Non-pigmented ciliary epithelial cell (primary cell): ENCODE measurements around the gene SMARCD3.

Experiments
- DNase-seq: peaks from one replicate; pipeline ENCODE4 v3.0.0-alpha.2; 2010; ENCODE audit warnings: low read depth

Gene SMARCD3

DNA sequence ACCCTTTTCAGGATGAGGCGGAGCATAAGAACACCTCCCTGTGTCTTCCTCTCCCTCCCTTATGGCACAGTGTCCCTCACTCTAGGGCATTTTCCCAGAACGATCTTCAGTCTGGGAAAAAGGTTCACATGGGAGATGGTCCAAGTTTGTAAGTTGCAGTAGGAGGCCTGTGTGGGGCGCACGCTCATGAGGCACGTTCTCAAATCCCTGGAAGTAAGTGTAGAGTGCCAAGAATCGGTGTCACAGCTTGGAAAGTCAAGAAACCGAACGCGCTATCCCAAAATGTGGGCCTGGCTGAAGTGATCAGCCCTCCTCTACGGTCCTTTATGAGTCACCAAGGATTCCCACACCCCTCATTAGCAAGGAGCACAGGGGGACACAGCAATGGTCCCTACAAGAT is 23.9 kb upstream of the SMARCD3 start:
- no peak for DNase-seq

DNA sequence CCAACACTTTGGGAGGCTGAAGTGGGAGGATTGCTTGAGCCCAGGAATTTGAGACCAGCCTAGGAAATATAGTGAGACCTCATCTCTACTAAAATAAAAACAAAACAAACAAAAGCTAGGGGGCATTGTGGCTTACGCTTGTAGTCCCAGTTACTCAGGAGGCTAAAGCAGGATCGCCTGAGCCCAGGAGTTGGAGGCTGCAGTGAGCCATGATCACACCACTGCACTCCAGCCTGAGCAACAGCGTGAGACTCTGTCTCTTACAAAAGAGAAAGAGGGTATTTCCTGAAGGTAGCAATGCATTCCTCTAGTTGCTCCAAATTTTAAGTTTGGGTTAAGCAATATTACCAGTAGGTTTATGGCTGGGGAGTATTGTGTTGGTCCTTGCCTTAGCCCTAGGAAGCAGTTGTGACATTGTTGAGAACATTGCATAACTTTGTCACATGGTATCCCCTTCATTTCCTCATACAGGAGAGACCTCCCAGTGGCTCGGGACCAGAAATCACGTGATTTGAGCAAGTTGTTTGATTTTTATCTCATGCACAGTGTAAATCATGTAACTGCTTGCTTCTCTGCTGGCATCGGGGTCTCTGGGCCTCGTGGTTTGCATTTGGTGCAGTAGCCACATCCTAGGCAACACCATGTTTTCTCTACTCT is 23.3 kb upstream of the SMARCD3 start:
- DNase-seq: no peak

DNA sequence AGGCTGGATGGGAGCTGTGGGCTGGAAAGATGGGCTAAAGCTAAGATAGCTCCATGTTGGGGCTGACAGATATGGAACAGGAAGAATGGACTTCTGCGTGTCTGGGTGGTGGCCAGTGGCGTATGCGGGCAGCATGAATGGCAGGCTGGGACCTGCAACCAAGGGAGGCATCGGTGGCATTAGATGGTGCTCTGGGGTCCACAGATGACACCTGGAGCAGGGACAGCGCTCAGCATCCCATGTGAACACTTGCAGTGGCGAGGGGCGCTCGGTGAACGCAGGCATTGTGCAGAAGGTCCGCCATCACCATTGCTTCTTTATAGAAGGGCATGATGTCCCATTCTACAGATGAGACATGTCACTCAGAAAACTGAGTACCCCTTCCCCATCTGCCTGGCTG is 21.0 kb upstream of the SMARCD3 start:
- DNase-seq: no peak

DNA sequence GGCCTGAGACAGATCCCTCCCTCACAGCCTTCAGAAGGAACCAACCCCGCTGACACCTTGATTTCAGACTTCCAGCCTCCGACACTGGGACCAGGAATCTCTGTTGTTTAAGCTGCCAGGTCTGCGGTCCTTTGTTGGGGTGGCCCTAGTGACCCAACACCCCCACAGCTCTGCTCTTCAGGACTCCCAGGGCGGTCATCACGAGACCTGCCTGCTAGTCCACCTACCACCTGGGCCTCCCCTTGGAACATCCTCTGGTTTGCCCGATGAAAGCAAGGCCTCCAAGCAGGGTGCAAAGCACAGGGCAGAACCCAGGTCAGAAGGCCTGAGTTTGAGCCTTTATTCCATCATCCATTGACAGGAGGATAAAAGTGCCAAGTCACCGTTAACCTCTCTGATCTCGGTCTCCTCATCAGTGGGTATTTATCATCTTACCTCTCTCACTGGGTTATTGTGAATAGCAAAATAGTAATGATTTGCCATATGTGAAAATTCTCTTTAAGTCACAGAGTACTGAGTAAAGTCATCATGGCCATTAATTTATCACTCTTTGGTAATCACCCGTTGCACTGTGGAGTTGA is 16.9 kb upstream of the SMARCD3 start:
- no peak for DNase-seq

DNA sequence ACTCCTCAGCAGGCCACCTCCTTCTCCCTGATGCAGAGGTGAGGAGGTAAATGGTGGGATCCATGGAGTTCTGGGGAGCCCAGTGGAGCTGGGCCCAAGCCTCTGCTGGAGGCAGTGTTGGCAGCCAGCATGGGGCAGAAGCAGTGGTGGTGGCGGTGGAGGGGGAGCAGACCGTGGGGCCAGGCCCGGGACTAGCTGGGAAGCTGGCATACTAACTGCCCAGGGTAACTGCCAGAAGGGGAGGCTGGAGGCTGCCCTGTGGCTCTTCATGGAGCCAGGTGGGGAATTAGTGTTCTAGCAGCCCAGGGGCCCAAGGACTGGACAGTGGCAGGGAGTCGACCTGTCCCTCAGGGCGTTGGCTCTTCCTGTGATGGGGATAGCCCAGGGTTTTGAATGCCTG is 16.1 kb upstream of the SMARCD3 start:
- DNase-seq: no peak

DNA sequence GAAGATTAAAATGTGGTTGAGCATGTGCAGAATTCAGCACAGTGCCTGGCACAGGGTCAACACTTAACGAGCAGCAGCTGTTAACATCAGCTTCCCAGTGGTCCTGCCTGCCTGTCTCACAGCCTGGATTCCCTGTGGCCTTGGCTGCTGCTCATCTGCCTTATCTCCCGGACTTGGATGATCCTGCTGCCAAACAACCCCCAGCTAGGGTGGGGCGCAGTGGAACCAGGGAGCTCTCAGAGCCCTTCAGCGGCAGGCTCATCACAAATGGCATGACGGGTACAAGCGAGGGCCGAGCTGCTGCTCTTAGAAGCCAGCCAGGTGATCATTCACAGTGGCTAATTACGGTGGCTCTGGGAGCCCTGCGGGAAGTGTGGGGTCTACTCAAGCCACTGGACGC is 13.0 kb upstream of the SMARCD3 start:
- DNase-seq: no peak

DNA sequence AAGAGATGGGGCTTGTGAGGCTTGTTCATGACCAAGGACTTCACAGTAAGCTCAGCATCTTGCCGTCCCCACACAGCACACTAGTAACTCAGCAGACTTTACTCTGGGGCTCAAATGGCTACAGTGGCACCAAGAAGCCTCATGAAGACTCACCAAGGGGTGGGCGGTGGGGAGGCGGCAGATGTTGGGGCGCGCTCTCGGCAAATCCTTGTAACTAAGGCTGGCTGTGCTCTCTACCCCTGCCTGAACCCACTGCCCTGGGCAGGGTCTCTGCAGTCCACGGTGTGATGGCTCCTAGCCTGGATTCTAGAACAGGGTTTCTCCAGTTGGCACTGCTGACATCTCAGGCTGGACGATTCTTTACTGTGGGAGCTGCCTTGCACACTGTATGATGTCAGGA is 12.4 kb upstream of the SMARCD3 start:
- no peak for DNase-seq

DNA sequence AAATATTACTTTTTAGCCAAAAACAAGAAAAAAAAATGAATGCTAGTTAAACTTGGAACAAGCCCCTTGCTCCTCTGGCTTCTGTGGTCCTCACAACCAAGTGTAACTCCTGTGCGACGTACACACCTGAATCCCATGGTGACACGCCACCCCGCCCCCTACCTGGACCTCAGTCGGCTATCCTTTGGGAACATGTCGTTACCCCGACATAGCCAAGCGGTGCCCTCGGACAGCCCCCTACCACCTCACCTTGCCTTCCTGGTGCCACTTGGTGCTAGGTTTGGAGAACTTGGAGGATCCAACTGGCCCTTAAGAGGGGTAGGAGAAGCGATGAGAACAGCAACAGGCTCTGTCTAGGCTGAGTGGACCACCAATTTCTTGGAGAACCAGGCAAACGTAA is 12.0 kb upstream of the SMARCD3 start:
- no peak for DNase-seq

DNA sequence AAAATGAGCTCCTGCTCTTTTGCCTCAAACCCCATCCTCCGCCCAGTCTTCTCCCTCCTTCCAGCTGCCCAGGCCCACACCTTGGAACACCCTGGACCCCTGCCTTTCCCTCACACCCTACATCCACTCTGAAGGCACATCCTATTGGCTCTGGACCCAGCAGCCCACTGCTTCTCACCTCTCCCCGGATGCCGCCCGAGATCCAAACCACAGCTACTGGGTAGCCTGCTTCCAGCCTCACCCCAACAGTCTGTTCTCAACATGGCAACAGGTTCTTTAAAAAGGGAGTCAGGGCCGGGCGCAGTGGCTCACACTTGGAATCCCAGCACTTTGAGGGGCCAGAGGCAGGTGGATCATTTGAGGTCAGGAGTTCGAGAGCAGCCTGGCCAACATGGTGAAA is 9.5 kb upstream of the SMARCD3 start:
- DNase-seq: no peak

DNA sequence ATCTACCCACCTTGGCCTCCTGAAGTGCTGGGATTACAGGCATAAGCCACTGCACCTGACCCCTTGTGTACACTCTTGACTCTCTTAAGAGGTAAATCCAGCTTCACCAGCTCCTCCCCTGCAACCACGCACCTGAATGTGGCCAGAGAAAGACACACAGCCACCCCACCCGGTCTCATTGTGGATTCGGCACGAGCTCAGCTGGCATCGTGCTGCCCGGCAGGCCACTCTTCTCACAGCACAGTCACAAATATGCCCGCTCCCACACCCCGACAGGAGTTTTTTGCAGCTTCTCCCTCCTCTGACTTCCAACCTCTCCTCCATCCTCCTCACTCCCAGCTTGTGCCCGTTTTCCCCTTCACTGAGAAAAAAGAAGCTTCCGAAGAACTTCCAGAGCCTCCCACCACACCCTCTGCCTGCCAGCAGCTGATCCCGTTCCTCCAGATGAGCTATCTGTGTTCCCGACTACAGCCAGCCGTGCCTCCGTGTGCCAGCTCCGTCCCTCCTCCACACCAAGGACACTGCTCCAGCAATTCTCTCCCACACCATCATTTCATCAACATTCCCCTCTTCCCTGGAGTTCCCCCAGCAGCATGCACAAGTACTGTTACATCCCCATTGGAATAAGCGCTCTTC is 8.0 kb upstream of the SMARCD3 start:
- no peak for DNase-seq

DNA sequence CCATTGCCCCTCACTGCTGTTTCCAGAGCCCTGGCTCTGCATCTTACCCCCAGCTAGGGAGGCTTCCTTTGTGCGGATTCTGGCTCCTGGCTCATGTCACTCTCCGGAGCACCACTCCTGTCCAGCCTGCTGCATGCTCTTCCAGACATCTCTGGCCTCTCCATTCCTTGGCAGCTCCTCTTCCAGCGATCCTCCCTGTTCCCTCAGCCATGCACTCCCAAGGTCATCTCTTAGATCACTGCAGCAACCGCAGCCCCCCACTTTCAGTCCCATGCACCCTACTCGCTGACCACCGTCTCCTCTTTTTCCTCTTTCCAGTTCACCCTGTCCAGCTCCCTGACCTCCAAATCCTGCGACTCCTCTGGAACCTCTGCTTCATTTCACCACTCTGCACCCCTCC is 6.9 kb upstream of the SMARCD3 start:
- no peak for DNase-seq

DNA sequence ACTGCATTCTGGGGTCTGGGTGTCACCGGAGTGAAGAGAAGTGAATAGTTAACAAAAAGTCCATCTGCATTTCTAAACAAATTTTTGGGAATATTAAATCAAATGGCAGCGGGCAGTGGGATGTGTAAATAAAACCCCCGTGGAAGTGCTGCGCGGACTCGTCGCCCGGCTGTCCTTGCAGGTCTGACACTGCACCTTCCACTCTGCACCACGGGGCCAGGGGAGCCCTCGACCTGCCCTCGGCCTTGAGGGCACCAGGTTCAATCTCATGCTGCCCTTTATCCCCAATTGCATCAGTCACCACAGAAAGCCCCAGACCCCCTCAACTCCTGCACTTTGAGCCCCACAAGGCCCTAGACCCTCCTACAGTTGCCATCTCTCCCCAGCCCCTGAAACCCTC is 6.4 kb upstream of the SMARCD3 start:
- DNase-seq: no peak

DNA sequence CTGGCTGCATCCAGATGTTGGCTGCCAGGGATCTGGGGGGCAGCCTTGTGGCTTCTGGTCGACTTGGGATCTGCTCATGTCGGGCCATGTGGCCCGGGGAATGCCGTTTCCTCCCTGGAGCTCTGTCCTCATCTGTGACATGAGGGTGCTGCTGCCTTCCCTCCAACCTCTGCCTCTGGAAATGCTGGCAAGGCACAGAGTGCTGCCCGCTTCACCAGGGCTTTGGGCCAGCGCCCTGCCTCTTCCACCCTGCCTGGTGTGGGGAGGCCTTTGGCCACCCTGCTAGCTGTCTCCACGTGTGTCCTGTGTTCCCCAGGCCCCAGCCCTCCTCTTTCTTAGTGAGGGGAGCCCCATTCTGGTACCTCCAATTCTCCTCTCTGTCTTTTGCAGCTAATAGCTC is 5.8 kb upstream of the SMARCD3 start:
- no peak for DNase-seq

DNA sequence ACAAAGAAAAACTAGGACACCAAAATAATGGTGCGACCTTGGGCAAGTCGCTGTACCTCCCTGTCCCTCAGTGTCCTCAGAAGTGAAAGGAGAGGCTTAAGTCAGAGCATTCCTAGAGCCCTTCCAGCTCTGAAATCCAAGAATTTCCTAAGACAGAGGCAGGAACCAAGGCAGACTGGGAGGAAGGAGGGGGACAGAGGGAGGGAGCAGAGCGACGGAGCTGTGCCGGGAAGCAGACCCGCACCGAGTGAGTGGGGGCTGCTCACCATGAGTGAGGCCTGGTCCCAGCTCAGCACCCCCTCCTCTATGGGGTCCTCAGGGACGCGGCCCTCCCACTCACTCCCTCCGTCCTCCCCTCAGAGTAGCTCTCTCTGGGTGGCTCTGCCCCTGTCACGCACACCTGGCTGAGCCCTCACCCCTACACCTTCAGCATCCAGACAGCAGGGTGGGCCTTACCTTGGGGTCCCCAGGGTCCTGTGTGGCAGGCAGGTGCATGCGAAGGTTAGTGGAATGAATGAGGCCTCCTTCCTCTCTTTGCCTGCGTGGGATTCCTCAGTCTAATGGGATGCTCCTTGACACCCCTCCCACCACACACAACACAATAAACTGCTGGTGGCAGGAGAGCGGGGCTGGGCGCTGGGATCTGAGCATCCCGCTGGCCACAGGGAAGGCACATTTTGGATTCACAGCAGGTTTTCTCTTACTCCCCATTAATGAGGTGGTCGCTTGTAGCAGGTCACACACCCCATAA is 4.6 kb upstream of the SMARCD3 start:
- DNase-seq: no peak

DNA sequence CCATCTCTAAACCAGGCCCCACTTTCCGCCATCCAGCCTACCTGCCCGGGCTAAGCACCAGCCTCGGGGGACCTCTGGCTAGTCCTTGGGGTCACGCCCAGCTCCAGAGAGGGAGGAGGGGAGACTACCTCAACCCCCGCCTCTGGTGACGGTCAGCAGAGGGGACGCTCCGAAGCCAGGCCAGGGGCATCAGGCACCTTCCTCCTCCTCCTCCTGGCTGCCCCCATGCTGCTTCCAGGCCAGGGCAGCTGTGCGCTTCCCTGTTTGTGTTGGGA is 4.0 kb upstream of the SMARCD3 start:
- no peak for DNase-seq

DNA sequence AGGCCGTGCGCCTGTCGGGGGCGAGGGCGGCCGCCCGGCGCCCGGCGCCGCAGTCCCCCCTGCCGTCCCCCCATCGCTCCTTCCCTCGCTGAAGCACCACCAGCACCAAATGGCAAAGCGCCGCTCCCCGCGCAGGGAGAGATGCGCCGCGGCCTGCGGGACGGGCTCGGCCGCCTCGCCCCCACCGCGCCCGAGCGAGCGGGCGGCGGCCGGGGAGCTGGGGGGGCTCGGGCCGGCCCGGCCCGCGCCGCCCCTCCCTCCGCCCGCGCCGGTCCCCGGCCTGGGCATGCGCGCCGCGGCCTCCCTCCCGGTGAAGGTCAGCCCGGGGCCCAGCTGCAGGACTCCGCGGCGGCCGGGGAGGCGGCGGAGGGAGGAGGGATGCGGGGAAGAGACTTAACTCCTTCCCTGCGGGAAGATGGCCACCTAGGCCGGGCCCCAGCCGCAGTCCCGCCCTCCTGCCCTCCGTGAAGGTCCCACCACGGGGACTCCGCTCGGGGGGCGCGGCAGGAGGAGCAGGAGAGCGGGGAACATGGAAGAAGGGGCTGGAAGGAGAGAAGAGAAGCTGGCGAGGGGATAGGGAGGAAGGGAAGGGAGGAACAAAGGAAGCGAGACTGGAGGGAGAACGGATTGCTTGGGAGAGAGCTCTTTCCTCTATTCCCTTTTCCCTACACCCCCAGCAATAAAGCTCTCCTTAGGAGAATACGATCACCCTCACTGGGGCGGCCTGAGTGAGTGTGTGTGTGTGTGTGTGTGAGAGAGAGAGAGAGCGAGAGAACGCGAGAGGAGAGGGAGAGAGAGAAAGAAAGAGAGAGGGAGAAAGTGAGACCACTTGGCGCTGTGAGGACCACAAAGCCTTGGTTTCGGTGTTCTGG is 3.4 kb upstream of the SMARCD3 start:
- DNase-seq: no peak

DNA sequence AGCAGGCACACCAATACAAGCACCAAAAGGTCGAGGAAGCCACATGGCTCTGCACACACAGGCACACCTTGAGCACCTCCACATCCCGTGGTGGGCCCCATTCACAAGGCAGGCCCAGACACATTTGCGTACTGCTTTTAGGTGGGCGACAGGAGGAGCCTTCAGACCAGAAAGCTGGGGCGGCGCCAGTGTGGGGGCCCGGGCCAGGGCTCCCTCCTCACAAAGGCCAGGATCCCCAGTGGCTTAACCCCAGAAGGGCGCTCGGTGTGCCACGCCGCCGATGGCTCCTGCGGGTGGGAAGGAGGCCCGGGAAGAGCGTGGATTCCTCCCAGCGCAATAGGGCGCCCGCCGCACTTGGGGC is 2.8 kb upstream of the SMARCD3 start:
- no peak for DNase-seq

DNA sequence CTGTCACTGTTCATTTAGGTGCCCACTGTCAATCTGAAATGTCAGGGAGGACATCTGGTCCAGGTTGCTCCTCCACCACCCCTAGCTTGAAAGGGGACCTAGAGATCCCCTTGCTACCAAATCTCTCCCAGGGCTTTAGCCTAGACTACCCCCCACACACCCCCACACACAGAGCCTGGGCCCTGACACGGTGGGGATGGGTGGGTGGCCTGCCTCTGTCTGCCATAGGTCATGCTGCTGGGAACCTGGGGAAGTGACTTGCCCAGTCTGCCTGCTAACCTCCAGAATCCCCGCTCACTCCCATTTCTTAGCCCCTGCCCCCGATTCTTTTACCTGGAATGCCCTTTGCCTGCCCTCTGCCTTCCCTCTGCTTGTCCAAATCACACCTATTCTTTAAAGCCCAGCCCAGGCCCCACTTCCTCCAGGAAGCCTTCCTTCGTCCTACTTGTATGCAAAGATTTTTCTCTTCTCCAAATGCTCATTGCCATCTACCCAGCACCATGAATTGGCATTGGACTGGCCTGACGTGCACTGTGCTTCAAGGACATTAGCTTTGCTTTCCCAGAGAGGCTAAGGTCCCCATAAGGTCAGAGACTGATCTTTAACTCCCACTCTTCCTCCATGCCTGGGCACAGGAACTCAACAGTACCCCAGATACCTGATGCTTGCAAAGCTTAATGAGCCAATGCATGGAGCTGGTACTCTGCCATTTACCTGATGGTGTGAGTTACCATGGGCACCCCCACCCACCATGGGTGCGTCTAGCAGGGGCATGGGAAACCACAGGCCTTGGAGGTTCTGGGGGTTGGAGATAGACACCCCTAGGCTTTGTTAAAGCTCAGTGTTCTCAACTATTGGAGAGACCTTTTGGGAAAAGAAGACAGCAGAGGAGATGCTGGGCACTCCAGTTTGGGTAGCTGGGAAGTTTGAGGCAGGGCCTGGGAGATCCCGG is 2.0 kb upstream of the SMARCD3 start:
- no peak for DNase-seq

DNA sequence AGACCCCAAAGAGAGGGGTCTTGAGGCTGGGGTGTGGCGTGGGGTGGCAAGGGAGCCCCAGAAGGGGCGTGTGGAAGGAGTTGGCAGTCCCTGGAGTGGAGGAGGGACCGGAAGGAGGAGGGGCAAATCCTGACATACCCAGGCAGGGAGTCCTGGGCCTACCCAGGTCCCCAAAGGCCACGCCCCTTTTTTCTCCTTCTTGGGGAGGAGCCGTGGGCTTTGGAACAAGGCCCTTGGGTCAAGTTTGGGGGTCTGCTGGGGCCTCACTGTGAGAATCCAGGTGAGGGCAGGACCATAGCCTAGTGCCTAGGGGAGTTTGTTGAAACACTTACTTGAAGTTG is 1.2 kb upstream of the SMARCD3 start:
- DNase-seq: no peak

DNA sequence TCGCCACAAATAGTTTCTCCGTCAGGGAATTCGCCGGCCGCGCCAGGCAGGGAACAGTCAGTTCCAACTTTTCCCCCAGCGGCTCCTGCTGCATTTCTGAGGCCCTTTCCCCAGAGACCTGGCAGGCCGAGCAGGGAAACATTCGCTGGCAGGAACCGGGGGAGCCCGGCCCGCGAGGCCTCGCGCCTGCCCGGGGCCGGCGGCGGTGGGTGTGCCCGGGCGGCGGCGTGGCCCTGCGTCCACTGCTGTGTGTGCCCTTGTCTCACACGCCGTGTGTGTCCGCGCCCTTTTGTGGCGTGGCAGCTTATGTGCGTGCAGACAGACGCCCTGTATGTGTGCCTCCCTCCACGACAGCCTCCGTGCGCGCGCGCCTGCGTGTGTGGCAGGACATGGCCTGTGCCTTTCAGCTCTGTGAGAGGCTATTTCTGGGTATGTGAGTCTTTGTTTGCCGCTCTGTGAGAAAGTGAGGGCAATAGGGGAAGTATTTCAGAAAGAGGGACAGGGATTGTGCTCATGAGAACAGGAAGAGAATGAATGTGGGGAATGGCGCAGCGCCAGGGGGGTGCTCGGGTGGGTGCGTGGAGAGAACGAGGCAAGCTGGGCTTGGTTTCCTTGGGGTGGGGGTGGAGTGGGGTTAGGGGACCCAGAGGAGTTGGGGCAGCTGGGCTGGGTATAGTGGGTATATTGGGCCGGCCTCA is 689 bp upstream of the SMARCD3 start:
- no peak for DNase-seq
